H9 (cell line): ENCODE results near the gene ZNF644. TPM values are rescaled to one million over a fixed set of nuclear protein-coding genes. Genes with fewer than 3 reads are reported as not detected.

Source experiments
- DNase-seq: peaks from one replicate; pipeline ENCODE4 v3.0.0-alpha.2; 2017
- H2AFZ ChIP-seq: one replicate; pipeline ENCODE4 v1.6.1; 2013; ENCODE audit warnings: mild to moderate bottlenecking, low read length, control low read depth, moderate library complexity
- H2AK5ac ChIP-seq: 2 replicates; pipeline ENCODE4 v1.6.1; 2013; ENCODE audit warnings: low read length, control low read depth, mixed read lengths; ENCODE audit not compliant: insufficient read length
- H2BK120ac ChIP-seq: one replicate; pipeline ENCODE4 v1.6.1; 2013; ENCODE audit warnings: low read depth, mild to moderate bottlenecking, low read length, control low read depth, inconsistent platforms; ENCODE audit not compliant: poor library complexity, severe bottlenecking
- H2BK12ac ChIP-seq: 2 replicates; pipeline ENCODE4 v1.6.1; 2013; ENCODE audit warnings: low read length, control low read depth, mixed read lengths, low read depth; ENCODE audit not compliant: insufficient read length
- H2BK15ac ChIP-seq: 2 replicates; pipeline ENCODE4 v1.6.1; 2013; ENCODE audit warnings: low read depth, low read length, control low read depth
- H2BK20ac ChIP-seq: one replicate; pipeline ENCODE4 v1.6.1; 2013; ENCODE audit warnings: low read depth, mild to moderate bottlenecking, low read length, control low read depth, inconsistent platforms; ENCODE audit not compliant: poor library complexity, severe bottlenecking
- H2BK5ac ChIP-seq: 2 replicates; pipeline ENCODE4 v1.6.1; 2013; ENCODE audit warnings: low read length, control low read depth, mixed read lengths; ENCODE audit not compliant: insufficient read length
- H3K14ac ChIP-seq: 2 replicates; pipeline ENCODE4 v1.6.1; 2013; ENCODE audit warnings: low read length, control low read depth; ENCODE audit not compliant: insufficient read depth
- H3K18ac ChIP-seq: 2 replicates; pipeline ENCODE4 v1.6.1; 2013; ENCODE audit warnings: low read depth, mild to moderate bottlenecking, mixed read lengths, low read length, control low read depth; ENCODE audit not compliant: insufficient read length
- H3K23ac ChIP-seq: 2 replicates; pipeline ENCODE4 v1.6.1; 2013; ENCODE audit warnings: low read length, control low read depth, mixed read lengths, low read depth; ENCODE audit not compliant: insufficient read length
- H3K23me2 ChIP-seq: 2 replicates; pipeline ENCODE4 v1.6.1; 2013; ENCODE audit warnings: low read depth, mild to moderate bottlenecking, mixed read lengths, low read length, control low read depth; ENCODE audit not compliant: insufficient read length, poor library complexity, severe bottlenecking
- H3K27ac ChIP-seq: 2 replicates; pipeline ENCODE4 v1.5.1; 2013; ENCODE audit warnings: low read length, control low read depth, mixed read lengths, low read depth; ENCODE audit not compliant: insufficient read length
- H3K27me3 ChIP-seq: 2 replicates; pipeline ENCODE4 v1.6.1; 2013; ENCODE audit warnings: low read length, control low read depth, inconsistent platforms; ENCODE audit not compliant: insufficient read depth
- H3K4ac ChIP-seq: 2 replicates; pipeline ENCODE4 v1.6.1; 2013; ENCODE audit warnings: low read depth, mild to moderate bottlenecking, control low read depth, inconsistent platforms, low read length, moderate library complexity
- H3K4me1 ChIP-seq: 2 replicates; pipeline ENCODE4 v1.6.1; 2013; ENCODE audit warnings: low read length, control low read depth, inconsistent platforms; ENCODE audit not compliant: insufficient read depth
- H3K4me2 ChIP-seq: 2 replicates; pipeline ENCODE4 v1.6.1; 2013; ENCODE audit warnings: low read length, control low read depth, mixed read lengths; ENCODE audit not compliant: insufficient read length, insufficient read depth
- H3K56ac ChIP-seq: 2 replicates; pipeline ENCODE4 v1.6.1; 2013; ENCODE audit warnings: low read depth, mild to moderate bottlenecking, mixed read lengths, low read length, control low read depth; ENCODE audit not compliant: insufficient read length
- H3K79me1 ChIP-seq: 2 replicates; pipeline ENCODE4 v1.6.1; 2013; ENCODE audit warnings: low read depth, mild to moderate bottlenecking, moderate library complexity, low read length, control low read depth, inconsistent platforms; ENCODE audit not compliant: insufficient read depth, poor library complexity, severe bottlenecking
- H3K79me2 ChIP-seq: 2 replicates; pipeline ENCODE4 v1.6.1; 2013; ENCODE audit warnings: low read length, control low read depth, inconsistent platforms; ENCODE audit not compliant: insufficient read depth
- H3K9ac ChIP-seq: 2 replicates; pipeline ENCODE4 v1.6.1; 2013; ENCODE audit warnings: low read length, control low read depth, mixed read lengths; ENCODE audit not compliant: insufficient read length; ENCODE audit errors: extremely low read depth
- H3K9me3 ChIP-seq: one replicate; pipeline ENCODE4 v1.6.1; 2013; ENCODE audit warnings: low read depth, low read length, inconsistent platforms; ENCODE audit not compliant: control insufficient read depth
- H3T11ph ChIP-seq: one replicate; pipeline ENCODE4 v1.6.1; 2013; ENCODE audit warnings: mild to moderate bottlenecking, low read length, control low read depth, inconsistent platforms
- H4K20me1 ChIP-seq: one replicate; pipeline ENCODE4 v1.6.1; 2013; ENCODE audit not compliant: control insufficient read depth, insufficient read length, insufficient read depth
- H4K5ac ChIP-seq: 2 replicates; pipeline ENCODE4 v1.6.1; 2013; ENCODE audit warnings: low read depth, mild to moderate bottlenecking, mixed read lengths, low read length, control low read depth; ENCODE audit not compliant: insufficient read length
- H4K8ac ChIP-seq: replicated peaks from 2 replicates; pipeline ENCODE4 v1.6.1; 2013; ENCODE audit warnings: low read length, control low read depth, mixed read lengths, low read depth; ENCODE audit not compliant: insufficient read length
- H4K91ac ChIP-seq: 2 replicates; pipeline ENCODE4 v1.6.1; 2013; ENCODE audit warnings: low read depth, mild to moderate bottlenecking, moderate library complexity, mixed read lengths, low read length, control low read depth; ENCODE audit not compliant: insufficient read length
- H3K27ac Mint-ChIP-seq, 3 experiments: 2 replicates in 2 of 3; 3 replicates in 1 of 3; pipeline ENCODE4 v1.8.0; 2020 to 2021; ENCODE audit warnings: mixed read lengths in 3 of 3, mild to moderate bottlenecking in 1 of 3, moderate library complexity in 1 of 3
- H3K27me3 Mint-ChIP-seq: 2 replicates; pipeline ENCODE4 v1.8.0; 2021; ENCODE audit warnings: low read depth, mild to moderate bottlenecking, moderate library complexity, mixed read lengths
- H3K36me3 Mint-ChIP-seq, 3 experiments: 2 replicates in 2 of 3; 3 replicates in 1 of 3; pipeline ENCODE4 v1.8.0; 2020 to 2021; ENCODE audit warnings: low read depth in 3 of 3, mixed read lengths in 3 of 3; ENCODE audit not compliant: insufficient read depth in 1 of 3
- H3K4me1 Mint-ChIP-seq, 2 experiments: 2 replicates each; pipeline ENCODE4 v1.8.0; 2020; ENCODE audit warnings: mixed read lengths in 2 of 2
- H3K4me3 Mint-ChIP-seq, 2 experiments: 2 replicates in 1 of 2; 3 replicates in 1 of 2; pipeline ENCODE4 v1.8.0; 2020 to 2021; ENCODE audit warnings: mild to moderate bottlenecking in 2 of 2, mixed read lengths in 2 of 2, moderate library complexity in 1 of 2
- H3K9me3 Mint-ChIP-seq, 2 experiments: 2 replicates in 1 of 2; 3 replicates in 1 of 2; pipeline ENCODE4 v1.8.0; 2020; ENCODE audit warnings: mild to moderate bottlenecking in 2 of 2, mixed read lengths in 2 of 2, moderate library complexity in 1 of 2
- CTCF ChIP-seq: fragments of 200-600 bp; sonication (generic); conservative IDR thresholded peaks from 3 replicates; pipeline ENCODE4 v1.8.0; 2021; ENCODE audit warnings: antibody characterized with exemption, mild to moderate bottlenecking
- WGBS: extraction: QIAGEN DNeasy Blood & Tissue Kit; methylation state at CpG from one replicate; pipeline ENCODE4 v1.1.7; 2013; ENCODE audit warnings: missing lambda C conversion rate, low lambda C conversion rate, mixed read lengths; ENCODE audit not compliant: insufficient read length; ENCODE audit errors: extremely low coverage; 5-methylcytosine and 5-hydroxymethylcytosine counted together
- total RNA-seq: library from RNA; stranded (reverse); gene quantifications from 2 replicates; pipeline ENCODE4 v1.2.1, GENCODE V29; 2021

The ZNF644 gene
- total RNA-seq, 1 experiment from 2014 or later = 78.9 TPM

GRCh38 chr1:91066538-91066937, 44.7 kb upstream of the ZNF644 start:
- no peak overlapping the region for H3K9ac ChIP-seq
- H4K8ac ChIP-seq = no peak overlapping the region
- H4K20me1 ChIP-seq = no peaks in the 10 kb centered on the region
- no peak overlapping the region for H3K27ac ChIP-seq
- no peaks in the 10 kb centered on the region for H3K79me2 ChIP-seq
- peaks cover 5% of the 10 kb centered on the region; the same call in 1 of the 2 replicates for H3K4me1 ChIP-seq
- no peak overlapping the region for H2AFZ ChIP-seq
- no CpG with 5 or more reads among the region's 1 CpG for WGBS
- no peaks in the 10 kb centered on the region for H3K23me2 ChIP-seq
- no peak overlapping the region for H4K91ac ChIP-seq
- H3K79me1 ChIP-seq = no peaks in the 10 kb centered on the region
- Mint-ChIP-seq H3K9me3 (no peaks in the 10 kb centered on the region), H3K27me3 (no peaks in the 10 kb centered on the region; the same call in 1 of the 2 replicates), H3K27ac (peak overlapping the region in 2 of 3 experiments; percentile 29 to 78; a peak in 3 of 7 replicates), H3K4me1 (peaks cover 18 to 23% of the 10 kb centered on the region in 2 experiments), H3K4me3 (no peak overlapping the region), H3K36me3 (0 out of 7 replicates have a peak, but pooled peaks cover 0 to 5% (median 0%) of the 10 kb centered on the region in 3 experiments)
- no peak overlapping the region for H3K14ac ChIP-seq
- no peak overlapping the region for H2BK120ac ChIP-seq
- 0 out of 2 replicates have a peak overlapping the region, but pooled peaks have one; percentile 40 for H2BK15ac ChIP-seq
- no peak overlapping the region for H2BK20ac ChIP-seq
- H3K18ac ChIP-seq = no peak overlapping the region
- TF ChIP-seq CTCF = no peak
- H3K56ac ChIP-seq = no peak overlapping the region
- H2BK5ac ChIP-seq = no peak overlapping the region
- no peak overlapping the region for H2AK5ac ChIP-seq
- no peak overlapping the region for H2BK12ac ChIP-seq
- no peak overlapping the region for H4K5ac ChIP-seq
- H3K4ac ChIP-seq = no peak overlapping the region
- H3K23ac ChIP-seq = no peak overlapping the region
- H3K4me2 ChIP-seq = no peak overlapping the region
- H3K9me3 ChIP-seq = no peaks in the 10 kb centered on the region
- H3K27me3 ChIP-seq = no peaks in the 10 kb centered on the region
- no peak overlapping the region for H3T11ph ChIP-seq
- no peak for DNase-seq
